ENCODE data around the gene PCAT6. TPM values are rescaled to one million over a fixed set of nuclear protein-coding genes. Genes with fewer than 3 reads are reported as not detected.

Gene PCAT6
- total and polyA plus RNA-seq, 2 donors (not counting 3 experiments of a cell fraction or from before 2014, with no cell fraction given) = 1.7 to 2.4 TPM

DNA sequence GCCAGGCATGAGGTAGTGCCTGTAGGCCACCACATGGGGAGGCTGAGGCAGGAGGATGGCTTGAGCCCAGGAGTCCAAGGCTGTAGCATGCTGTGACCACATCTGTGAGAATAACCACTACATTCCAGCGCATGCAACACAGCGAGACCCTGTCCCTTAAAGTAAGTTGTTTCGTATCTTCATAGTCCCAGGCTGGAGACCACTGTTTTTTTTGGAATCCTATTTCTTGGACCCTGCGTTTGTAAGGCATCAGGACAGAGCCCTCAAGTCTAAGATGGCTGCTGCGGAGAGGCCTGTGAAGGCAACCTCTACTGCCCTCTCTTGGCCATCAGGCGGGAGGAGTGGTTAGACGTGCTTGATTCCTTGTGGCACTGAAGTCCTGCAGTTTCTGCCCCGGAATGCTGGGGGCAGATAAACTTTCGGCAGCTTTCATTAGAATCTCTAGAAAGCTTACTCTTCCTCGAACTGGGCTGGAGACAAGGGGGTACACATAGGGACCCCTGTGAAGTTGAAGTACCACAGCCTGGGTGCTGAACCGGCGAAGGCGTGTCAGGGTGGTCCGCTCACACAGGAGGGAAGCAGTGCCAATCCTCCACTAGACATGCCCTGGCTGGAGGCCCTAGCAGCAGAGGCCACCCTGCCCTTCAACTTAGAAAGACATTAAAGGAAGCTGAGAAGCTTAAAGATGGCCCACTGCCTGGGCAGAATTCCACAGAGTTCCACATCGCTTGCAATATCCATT lies 41.6 kb downstream of the PCAT6 start:
- Histone ChIP-seq H3K4me1 (ENCODE audit: control insufficient read depth, extremely low read depth, insufficient read depth, low read length) (no peaks in the 10 kb centered on the region), H3K9ac (replicated peaks; ENCODE audit: extremely low read depth, insufficient read depth, low read length) (no peak overlapping the region), H3K9me3 (replicated peaks; ENCODE audit: control insufficient read depth, insufficient read depth, low read length) (no peaks in the 10 kb centered on the region), H2AFZ (ENCODE audit: low read depth, low read length) (peak overlapping the region; percentile 92), H4K20me1 (replicated peaks; ENCODE audit: control insufficient read depth, extremely low read depth, insufficient read depth, low read length) (no peaks in the 10 kb centered on the region), H3K9me1 (replicated peaks; ENCODE audit: control insufficient read depth, extremely low read depth, insufficient read depth, low read length) (no peaks in the 10 kb centered on the region), H3K4me2 (ENCODE audit: insufficient read depth, low read length) (no peak overlapping the region), H3K36me3 (ENCODE audit: control insufficient read depth in 2 of 2, extremely low read depth in 1 of 2, insufficient read depth in 2 of 2, low read length in 2 of 2) (no peaks in the 10 kb centered on the region), H3K27me3 (ENCODE audit: control insufficient read depth in 2 of 2, insufficient read depth in 2 of 2, low read length in 2 of 2) (no peaks in the 10 kb centered on the region), H3K27ac (ENCODE audit: insufficient read depth, low read depth, low read length) (no peak overlapping the region), H3K79me2 (ENCODE audit: control insufficient read depth, insufficient read depth, low read length) (no peaks in the 10 kb centered on the region), H3K4me3 (replicated peaks in 1 of 3; ENCODE audit: insufficient read depth in 1 of 3, low read depth in 1 of 3, low read length in 3 of 3) (no peak overlapping the region)
- TF ChIP-seq JUN (IDR thresholded peaks at IDR 0.05; ENCODE audit: borderline replicate concordance, insufficient read depth, insufficient read length, low read depth) = no peak
- TF ChIP-seq, protein P1, sequence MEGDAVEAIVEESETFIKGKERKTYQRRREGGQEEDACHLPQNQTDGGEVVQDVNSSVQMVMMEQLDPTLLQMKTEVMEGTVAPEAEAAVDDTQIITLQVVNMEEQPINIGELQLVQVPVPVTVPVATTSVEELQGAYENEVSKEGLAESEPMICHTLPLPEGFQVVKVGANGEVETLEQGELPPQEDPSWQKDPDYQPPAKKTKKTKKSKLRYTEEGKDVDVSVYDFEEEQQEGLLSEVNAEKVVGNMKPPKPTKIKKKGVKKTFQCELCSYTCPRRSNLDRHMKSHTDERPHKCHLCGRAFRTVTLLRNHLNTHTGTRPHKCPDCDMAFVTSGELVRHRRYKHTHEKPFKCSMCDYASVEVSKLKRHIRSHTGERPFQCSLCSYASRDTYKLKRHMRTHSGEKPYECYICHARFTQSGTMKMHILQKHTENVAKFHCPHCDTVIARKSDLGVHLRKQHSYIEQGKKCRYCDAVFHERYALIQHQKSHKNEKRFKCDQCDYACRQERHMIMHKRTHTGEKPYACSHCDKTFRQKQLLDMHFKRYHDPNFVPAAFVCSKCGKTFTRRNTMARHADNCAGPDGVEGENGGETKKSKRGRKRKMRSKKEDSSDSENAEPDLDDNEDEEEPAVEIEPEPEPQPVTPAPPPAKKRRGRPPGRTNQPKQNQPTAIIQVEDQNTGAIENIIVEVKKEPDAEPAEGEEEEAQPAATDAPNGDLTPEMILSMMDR (IDR thresholded peaks at IDR 0.05; ENCODE audit: extremely low read depth in 1 of 2, insufficient read depth in 1 of 2, low read depth in 1 of 2, low read length in 2 of 2) = peak; percentile 60 to 76
- dilution Hi-C loops (cut with MboI; ENCODE audit: extremely low pct_ligation_motif_present, low sequenced_read_pairs) = no loop called here
- BruUV-seq (replicated peaks) = no TSS peak
- ChIA-PET POLR2A (no interaction called here), CTCF (interaction anchor here (1.0 to 1.8 kb wide), 2 partner anchors 36 to 44 kb away, joined by 3 to 5 read pairs; partner anchors contain the start of genes KDM5B and RABIF)
- FAIRE-seq = peak; percentile 88
- peak; percentile 70 for DNase-seq (ENCODE audit: low read depth, low spot score)
- intact Hi-C loops (cut with micrococcal nuclease) = loop anchor here (1.0 to 2.0 kb wide), 2 partner anchors 94 to 147 kb away; no protein-coding TSS in a partner anchor

DNA sequence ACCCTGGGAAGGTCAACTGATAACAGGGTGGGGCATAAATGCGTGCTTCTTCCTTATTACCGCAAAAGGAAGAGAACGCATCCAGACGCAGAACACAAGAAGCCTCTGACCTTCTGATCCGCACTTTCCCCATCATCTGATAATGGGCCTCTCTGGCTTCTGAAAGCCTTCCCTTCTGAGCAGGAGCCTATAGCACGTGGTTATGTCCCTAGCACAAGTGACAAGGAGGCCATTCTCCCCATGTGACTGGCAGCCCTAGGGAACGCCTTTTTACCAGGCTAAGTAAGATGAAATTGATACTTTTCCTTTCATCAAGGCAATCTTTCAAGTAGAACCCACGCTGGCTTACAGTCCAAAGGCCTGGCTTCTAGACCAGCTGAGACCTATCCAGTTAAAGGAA lies 44.0 kb downstream of the PCAT6 start:
- intact Hi-C loops (cut with micrococcal nuclease) = no loop called here
- POLR2A ChIA-PET = no interaction called here
- Histone ChIP-seq H3K9me3 (replicated peaks; ENCODE audit: control insufficient read depth, insufficient read depth, low read length) (no peaks in the 10 kb centered on the region), H3K27ac (ENCODE audit: insufficient read depth, low read depth, low read length) (no peak overlapping the region), H3K27me3 (ENCODE audit: control insufficient read depth in 2 of 2, insufficient read depth in 2 of 2, low read length in 2 of 2) (no peaks in the 10 kb centered on the region), H3K4me3 (replicated peaks in 1 of 3; ENCODE audit: insufficient read depth in 1 of 3, low read depth in 1 of 3, low read length in 3 of 3) (no peak overlapping the region), H3K4me1 (ENCODE audit: control insufficient read depth, extremely low read depth, insufficient read depth, low read length) (peaks cover 6% of the 10 kb centered on the region), H3K4me2 (ENCODE audit: insufficient read depth, low read length) (no peak overlapping the region), H4K20me1 (replicated peaks; ENCODE audit: control insufficient read depth, extremely low read depth, insufficient read depth, low read length) (no peaks in the 10 kb centered on the region), H3K36me3 (ENCODE audit: control insufficient read depth in 2 of 2, extremely low read depth in 1 of 2, insufficient read depth in 2 of 2, low read length in 2 of 2) (no peaks in the 10 kb centered on the region), H3K9ac (replicated peaks; ENCODE audit: extremely low read depth, insufficient read depth, low read length) (no peak overlapping the region), H3K9me1 (replicated peaks; ENCODE audit: control insufficient read depth, extremely low read depth, insufficient read depth, low read length) (no peaks in the 10 kb centered on the region), H2AFZ (ENCODE audit: low read depth, low read length) (no peak overlapping the region), H3K79me2 (ENCODE audit: control insufficient read depth, insufficient read depth, low read length) (no peaks in the 10 kb centered on the region)
- FAIRE-seq (no peak), DNase-seq (ENCODE audit: low read depth, low spot score) (no peak)
- TF ChIP-seq MYC (IDR thresholded peaks at IDR 0.05; ENCODE audit: low read depth, low read length) (no peak), EZH2 (IDR thresholded peaks at IDR 0.05; ENCODE audit: borderline replicate concordance, low read depth, low read length, severe bottlenecking) (no peak), POLR2AphosphoS5 (IDR thresholded peaks at IDR 0.05; ENCODE audit: insufficient read depth, low read depth, low read length) (no peak)
- CTCF ChIA-PET = interaction anchor here (1.0 kb wide), 1 partner anchor 11 kb away, joined by 4 read pairs; no protein-coding TSS in a partner anchor
- no TSS peak for BruUV-seq (replicated peaks)
- dilution Hi-C loops (cut with MboI; ENCODE audit: extremely low pct_ligation_motif_present, low sequenced_read_pairs) = no loop called here
